WTC11 (cell line): ENCODE data around the gene KIF21B. TPM values are rescaled to one million over a fixed set of nuclear protein-coding genes. Genes with fewer than 3 reads are reported as not detected.

Experiments used
- ATAC-seq: fragments of 200-7000 bp; cut with Tn5 transposase; 2 replicates; pipeline ENCODE4 v1.10.0; 2021; ENCODE audit warnings: mild to moderate bottlenecking, moderate library complexity
- CTCF ChIA-PET: fragments of 300-600 bp; sonication (Branson Sonifier 250); formaldehyde crosslinking; loops from one replicate; lab custom pipeline; 2021; ENCODE audit warnings: antibody characterized with exemption; lab: Charles Lee
- POLR2A ChIA-PET: fragments of 350-600 bp; sonication (Branson Sonifier 250); formaldehyde crosslinking; loops from one replicate; lab custom pipeline; 2021; ENCODE audit warnings: antibody characterized with exemption; lab: Charles Lee
- DNase-seq: peaks from one replicate; pipeline ENCODE4 v3.0.0; 2021; ENCODE audit warnings: low spot score
- H3K27ac Mint-ChIP-seq: 2 replicates; pipeline ENCODE4 v1.8.0; 2021; ENCODE audit warnings: mixed read lengths
- H3K27me3 Mint-ChIP-seq: 2 replicates; pipeline ENCODE4 v1.8.0; 2021; ENCODE audit warnings: low read depth, mild to moderate bottlenecking, moderate library complexity, mixed read lengths
- H3K36me3 Mint-ChIP-seq: 2 replicates; pipeline ENCODE4 v1.8.0; 2021; ENCODE audit warnings: mixed read lengths
- H3K4me1 Mint-ChIP-seq: 2 replicates; pipeline ENCODE4 v1.8.0; 2022; ENCODE audit warnings: mixed read lengths
- H3K4me3 Mint-ChIP-seq: 2 replicates; pipeline ENCODE4 v1.8.0; 2021; ENCODE audit warnings: mild to moderate bottlenecking, moderate library complexity, mixed read lengths
- H3K9me3 Mint-ChIP-seq: 2 replicates; pipeline ENCODE4 v1.8.0; 2021; ENCODE audit warnings: mixed read lengths
- CBFB ChIP-seq: sonication (generic); formaldehyde crosslinking; IDR thresholded peaks from 2 replicates; pipeline ENCODE4 v1.8.1; 2022; ENCODE audit warnings: mild to moderate bottlenecking, low read depth, missing genetic modification reagents
- EMX1 ChIP-seq: fragments of 250-450 bp; sonication (Bioruptor Pico); IDR thresholded peaks from 2 replicates; pipeline ENCODE4 v1.8.0; 2021; ENCODE audit warnings: mild to moderate bottlenecking
- ETV6 ChIP-seq: sonication (generic); formaldehyde crosslinking; IDR thresholded peaks from 2 replicates; pipeline ENCODE4 v1.8.1; 2022; ENCODE audit warnings: mild to moderate bottlenecking, missing genetic modification reagents
- MXD4 ChIP-seq: fragments of 250-450 bp; sonication (Bioruptor Pico); IDR thresholded peaks from 2 replicates; pipeline ENCODE4 v1.8.0; 2021; ENCODE audit warnings: mild to moderate bottlenecking, moderate library complexity, borderline replicate concordance
- NR1H2 ChIP-seq: sonication (generic); formaldehyde crosslinking; IDR thresholded peaks from 2 replicates; pipeline ENCODE4 v1.9.0; 2021; ENCODE audit warnings: mild to moderate bottlenecking, moderate library complexity, missing genetic modification reagents
- ZNF232 ChIP-seq: sonication (generic); formaldehyde crosslinking; IDR thresholded peaks from 2 replicates; pipeline ENCODE4 v1.8.0; 2022; ENCODE audit warnings: mild to moderate bottlenecking, missing genetic modification reagents
- ZNF396 ChIP-seq: fragments of 250-450 bp; sonication (Bioruptor Pico); IDR thresholded peaks from 2 replicates; pipeline ENCODE4 v1.8.0; 2021; ENCODE audit warnings: mild to moderate bottlenecking, moderate library complexity, borderline replicate concordance
- total RNA-seq: library from RNA; stranded (reverse); gene quantifications from 3 replicates; pipeline ENCODE4 v1.2.3, GENCODE V29; 2021
- TF ChIP-seq, protein P1 (sequence below): fragments of 250-450 bp; sonication (Bioruptor Pico); IDR thresholded peaks from 2 replicates; pipeline ENCODE4 v2.1.2; 2022; ENCODE audit warnings: mild to moderate bottlenecking, moderate library complexity
- TF ChIP-seq, protein P2 (sequence below): sonication (generic); formaldehyde crosslinking; IDR thresholded peaks from 2 replicates; pipeline ENCODE4 v1.8.0; 2022; ENCODE audit warnings: mild to moderate bottlenecking, missing genetic modification reagents
- TF ChIP-seq, protein P3 (sequence below): sonication (generic); formaldehyde crosslinking; IDR thresholded peaks from 2 replicates; pipeline ENCODE4 v1.8.1; 2023; ENCODE audit warnings: mild to moderate bottlenecking, missing genetic modification reagents, moderate library complexity
- TF ChIP-seq, protein P4 (sequence below): fragments of 250-450 bp; sonication (Bioruptor Pico); conservative IDR thresholded peaks from 2 replicates; pipeline ENCODE4 v1.9.0; 2021; ENCODE audit warnings: mild to moderate bottlenecking
- TF ChIP-seq, protein P5 (sequence below): fragments of 200-600 bp; IDR thresholded peaks from 2 replicates; pipeline ENCODE4 v1.8.0; 2022; ENCODE audit warnings: antibody characterized with exemption
- TF ChIP-seq, protein P6 (sequence below): sonication (generic); formaldehyde crosslinking; IDR thresholded peaks from 2 replicates; pipeline ENCODE4 v1.8.1; 2023; ENCODE audit warnings: mild to moderate bottlenecking, missing genetic modification reagents

The KIF21B gene
- total RNA-seq, 1 experiment from 2014 or later = 19.4 TPM

DNA sequence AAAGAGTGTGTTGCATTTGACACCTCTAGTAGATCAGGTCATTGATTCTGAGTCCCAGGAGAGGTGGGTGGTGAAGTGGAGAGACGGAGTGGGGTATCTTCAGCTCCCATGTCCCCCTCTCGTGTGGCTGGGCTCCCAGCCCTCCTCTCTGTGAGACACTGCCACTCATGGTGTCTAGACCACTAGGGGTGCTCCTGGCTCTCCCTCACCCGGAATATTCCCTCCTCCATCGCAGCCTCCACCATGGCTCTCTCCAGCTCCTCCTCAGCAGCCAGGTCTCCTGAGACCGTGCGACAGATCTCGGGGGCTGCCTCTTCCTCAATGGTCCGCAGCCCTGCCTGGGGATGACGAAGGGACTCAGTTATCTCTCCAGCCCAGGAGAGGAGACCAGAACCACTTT lies 20.6 kb upstream of the KIF21B start:
- H3K36me3 Mint-ChIP-seq = no peaks in the 10 kb centered on the region
- CTCF ChIA-PET = interaction anchor here (0.7 to 9.0 kb wide), 6 partner anchors 18 to 83 kb away, joined by 3 to 153 read pairs (median 7); partner anchors contain the start of gene ASCL5
- no peaks in the 10 kb centered on the region for H3K9me3 Mint-ChIP-seq
- DNase-seq = no peak
- TF ChIP-seq, protein P1, sequence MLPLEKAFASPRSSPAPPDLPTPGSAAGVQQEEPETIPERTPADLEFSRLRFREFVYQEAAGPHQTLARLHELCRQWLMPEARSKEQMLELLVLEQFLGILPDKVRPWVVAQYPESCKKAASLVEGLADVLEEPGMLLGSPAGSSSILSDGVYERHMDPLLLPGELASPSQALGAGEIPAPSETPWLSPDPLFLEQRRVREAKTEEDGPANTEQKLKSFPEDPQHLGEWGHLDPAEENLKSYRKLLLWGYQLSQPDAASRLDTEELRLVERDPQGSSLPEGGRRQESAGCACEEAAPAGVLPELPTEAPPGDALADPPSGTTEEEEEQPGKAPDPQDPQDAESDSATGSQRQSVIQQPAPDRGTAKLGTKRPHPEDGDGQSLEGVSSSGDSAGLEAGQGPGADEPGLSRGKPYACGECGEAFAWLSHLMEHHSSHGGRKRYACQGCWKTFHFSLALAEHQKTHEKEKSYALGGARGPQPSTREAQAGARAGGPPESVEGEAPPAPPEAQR (CRISPR knock-in tag) = no peak
- TF ChIP-seq, protein P2, sequence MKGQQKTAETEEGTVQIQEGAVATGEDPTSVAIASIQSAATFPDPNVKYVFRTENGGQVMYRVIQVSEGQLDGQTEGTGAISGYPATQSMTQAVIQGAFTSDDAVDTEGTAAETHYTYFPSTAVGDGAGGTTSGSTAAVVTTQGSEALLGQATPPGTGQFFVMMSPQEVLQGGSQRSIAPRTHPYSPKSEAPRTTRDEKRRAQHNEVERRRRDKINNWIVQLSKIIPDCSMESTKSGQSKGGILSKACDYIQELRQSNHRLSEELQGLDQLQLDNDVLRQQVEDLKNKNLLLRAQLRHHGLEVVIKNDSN (CRISPR knock-in tag) = no peak
- TF ChIP-seq ZNF396 (CRISPR knock-in tag) (no peak), EMX1 (CRISPR knock-in tag) (no peak), NR1H2 (CRISPR knock-in tag) (no peak), MXD4 (CRISPR knock-in tag) (no peak), ETV6 (CRISPR knock-in tag) (no peak), CBFB (CRISPR knock-in tag) (no peak)
- TF ChIP-seq, protein P3, sequence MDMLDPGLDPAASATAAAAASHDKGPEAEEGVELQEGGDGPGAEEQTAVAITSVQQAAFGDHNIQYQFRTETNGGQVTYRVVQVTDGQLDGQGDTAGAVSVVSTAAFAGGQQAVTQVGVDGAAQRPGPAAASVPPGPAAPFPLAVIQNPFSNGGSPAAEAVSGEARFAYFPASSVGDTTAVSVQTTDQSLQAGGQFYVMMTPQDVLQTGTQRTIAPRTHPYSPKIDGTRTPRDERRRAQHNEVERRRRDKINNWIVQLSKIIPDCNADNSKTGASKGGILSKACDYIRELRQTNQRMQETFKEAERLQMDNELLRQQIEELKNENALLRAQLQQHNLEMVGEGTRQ (CRISPR knock-in tag) = no peak
- TF ChIP-seq, protein P4, sequence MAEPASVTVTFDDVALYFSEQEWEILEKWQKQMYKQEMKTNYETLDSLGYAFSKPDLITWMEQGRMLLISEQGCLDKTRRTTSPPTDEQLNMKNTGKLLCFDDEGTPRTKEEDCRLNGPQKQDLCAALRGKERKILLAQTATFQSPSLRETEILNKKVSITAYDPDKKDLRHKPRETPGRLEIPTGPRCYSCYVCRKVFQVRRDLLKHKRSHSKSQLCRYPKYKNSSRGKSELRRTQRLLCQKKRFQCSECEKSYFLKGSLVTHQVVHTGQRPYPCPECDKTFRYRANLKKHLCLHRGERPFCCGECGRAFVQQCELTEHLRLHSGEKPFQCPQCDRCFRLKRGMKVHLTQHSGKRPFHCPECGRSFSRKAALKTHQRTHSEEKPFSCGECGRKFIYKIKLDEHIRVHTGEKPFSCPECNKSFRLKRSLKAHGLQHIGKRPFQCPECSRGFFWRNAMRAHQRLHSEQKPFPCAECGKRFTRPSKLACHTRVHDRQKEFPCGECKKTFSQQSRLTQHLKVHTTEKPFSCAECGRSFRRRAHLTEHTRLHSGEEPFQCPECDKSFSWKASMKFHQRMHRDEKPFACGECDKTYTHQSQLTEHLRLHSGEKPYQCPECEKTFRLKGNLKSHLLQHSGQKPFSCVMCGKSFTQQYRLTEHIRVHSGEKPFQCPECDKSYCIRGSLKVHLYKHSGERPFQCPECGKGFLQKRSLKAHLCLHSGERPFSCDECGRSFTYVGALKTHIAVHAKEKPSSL (CRISPR knock-in tag) = no peak
- TF ChIP-seq, protein P5, sequence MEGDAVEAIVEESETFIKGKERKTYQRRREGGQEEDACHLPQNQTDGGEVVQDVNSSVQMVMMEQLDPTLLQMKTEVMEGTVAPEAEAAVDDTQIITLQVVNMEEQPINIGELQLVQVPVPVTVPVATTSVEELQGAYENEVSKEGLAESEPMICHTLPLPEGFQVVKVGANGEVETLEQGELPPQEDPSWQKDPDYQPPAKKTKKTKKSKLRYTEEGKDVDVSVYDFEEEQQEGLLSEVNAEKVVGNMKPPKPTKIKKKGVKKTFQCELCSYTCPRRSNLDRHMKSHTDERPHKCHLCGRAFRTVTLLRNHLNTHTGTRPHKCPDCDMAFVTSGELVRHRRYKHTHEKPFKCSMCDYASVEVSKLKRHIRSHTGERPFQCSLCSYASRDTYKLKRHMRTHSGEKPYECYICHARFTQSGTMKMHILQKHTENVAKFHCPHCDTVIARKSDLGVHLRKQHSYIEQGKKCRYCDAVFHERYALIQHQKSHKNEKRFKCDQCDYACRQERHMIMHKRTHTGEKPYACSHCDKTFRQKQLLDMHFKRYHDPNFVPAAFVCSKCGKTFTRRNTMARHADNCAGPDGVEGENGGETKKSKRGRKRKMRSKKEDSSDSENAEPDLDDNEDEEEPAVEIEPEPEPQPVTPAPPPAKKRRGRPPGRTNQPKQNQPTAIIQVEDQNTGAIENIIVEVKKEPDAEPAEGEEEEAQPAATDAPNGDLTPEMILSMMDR = no peak
- TF ChIP-seq, protein P6, sequence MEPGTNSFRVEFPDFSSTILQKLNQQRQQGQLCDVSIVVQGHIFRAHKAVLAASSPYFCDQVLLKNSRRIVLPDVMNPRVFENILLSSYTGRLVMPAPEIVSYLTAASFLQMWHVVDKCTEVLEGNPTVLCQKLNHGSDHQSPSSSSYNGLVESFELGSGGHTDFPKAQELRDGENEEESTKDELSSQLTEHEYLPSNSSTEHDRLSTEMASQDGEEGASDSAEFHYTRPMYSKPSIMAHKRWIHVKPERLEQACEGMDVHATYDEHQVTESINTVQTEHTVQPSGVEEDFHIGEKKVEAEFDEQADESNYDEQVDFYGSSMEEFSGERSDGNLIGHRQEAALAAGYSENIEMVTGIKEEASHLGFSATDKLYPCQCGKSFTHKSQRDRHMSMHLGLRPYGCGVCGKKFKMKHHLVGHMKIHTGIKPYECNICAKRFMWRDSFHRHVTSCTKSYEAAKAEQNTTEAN = no peak
- TF ChIP-seq, all 79 proteins: peak for 0
- no peaks in the 10 kb centered on the region; the same call in 1 of the 2 replicates for H3K27me3 Mint-ChIP-seq
- H3K27ac Mint-ChIP-seq = no peak overlapping the region
- H3K4me1 Mint-ChIP-seq = no peaks in the 10 kb centered on the region
- POLR2A ChIA-PET = no interaction called here
- no peak overlapping the region for H3K4me3 Mint-ChIP-seq
- ATAC-seq = 0 out of 2 replicates have a peak, but pooled peaks have one; percentile 12

DNA sequence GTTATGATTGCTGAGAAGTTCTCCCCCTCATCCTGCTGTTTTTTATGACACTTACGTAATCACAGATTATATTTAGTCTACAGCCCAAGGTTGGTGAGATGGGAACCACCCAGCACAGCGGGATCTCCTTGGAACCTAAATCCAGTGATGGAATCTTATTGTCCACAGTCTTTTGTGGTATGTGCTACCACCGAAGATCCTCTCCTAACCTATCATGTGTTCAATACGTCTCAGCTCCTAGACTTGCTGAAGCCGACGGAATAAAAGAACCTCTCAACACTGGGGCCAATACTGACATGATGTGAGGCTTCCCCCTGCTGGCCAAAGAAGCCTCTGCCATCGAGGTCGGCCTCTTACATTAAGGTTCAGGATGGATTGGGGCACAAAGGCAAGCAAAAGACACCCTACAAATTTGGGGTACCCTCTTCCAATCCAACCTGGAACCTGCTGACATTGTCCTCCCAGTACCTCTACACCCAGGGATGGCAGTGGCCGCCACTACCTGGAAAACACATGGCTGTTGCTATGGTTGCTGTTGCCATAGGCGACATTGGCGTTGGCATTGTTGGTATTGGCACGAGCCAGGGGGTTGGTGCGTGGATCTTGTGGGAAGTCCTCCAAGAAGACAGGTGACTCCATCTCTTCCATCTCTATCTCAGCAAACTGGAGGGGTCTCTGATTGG lies 19.4 kb upstream of the KIF21B start:
- H3K36me3 Mint-ChIP-seq = no peaks in the 10 kb centered on the region
- H3K9me3 Mint-ChIP-seq = no peaks in the 10 kb centered on the region
- no peak overlapping the region for H3K4me3 Mint-ChIP-seq
- TF ChIP-seq ZNF232 (CRISPR knock-in tag) = no peak
- TF ChIP-seq, protein P5 = peak; percentile 83
- H3K4me1 Mint-ChIP-seq = no peaks in the 10 kb centered on the region
- H3K27ac Mint-ChIP-seq = no peak overlapping the region
- DNase-seq (peak; percentile 70), ATAC-seq (peak; percentile 87)
- no peaks in the 10 kb centered on the region; the same call in 1 of the 2 replicates for H3K27me3 Mint-ChIP-seq
- CTCF ChIA-PET = interaction anchor here (0.6 to 10.1 kb wide), 36 partner anchors 8 to 393 kb away, joined by 3 to 153 read pairs (median 4); partner anchors contain the start of genes ASCL5, INAVA and KIF21B
- POLR2A ChIA-PET = interaction anchor here (0.6 kb wide), 1 partner anchor 18 kb away, joined by 4 read pairs; no protein-coding TSS in a partner anchor
